GM23338 (cell line): ENCODE results near the gene FERMT3.

Experiments
- CTCF ChIP-seq, 2 experiments: fragments of 200-600 bp in 1 of 2; sonication (generic) in 1 of 2; conservative IDR thresholded peaks; 2 replicates each; pipeline versions ENCODE4 v1.5.1 to v1.6.1; 2016 to 2017; ENCODE audit warnings: antibody characterized with exemption in 2 of 2, low read depth in 2 of 2, mild to moderate bottlenecking in 2 of 2, moderate library complexity in 1 of 2
- EZH2 ChIP-seq: fragments of 200-600 bp; sonication (generic); IDR thresholded peaks from one replicate; pipeline ENCODE4 v1.8.0; 2017; ENCODE audit warnings: antibody characterized with exemption, mild to moderate bottlenecking, low read depth; ENCODE audit not compliant: unreplicated experiment
- JUNB ChIP-seq: IDR thresholded peaks from one replicate; pipeline ENCODE4 v1.6.1; 2016; ENCODE audit warnings: antibody characterized with exemption; ENCODE audit not compliant: unreplicated experiment
- POLR2AphosphoS5 ChIP-seq: IDR thresholded peaks from 2 replicates; pipeline ENCODE4 v1.6.1; 2016; ENCODE audit warnings: antibody characterized with exemption, low read depth
- ZNF462 ChIP-seq: fragments of 250-450 bp; sonication (Bioruptor Pico); IDR thresholded peaks from 2 replicates; pipeline ENCODE4 v1.5.0; 2020; ENCODE audit warnings: mild to moderate bottlenecking, moderate library complexity

GRCh38 chr11:64209563-64209843, 3.0 kb downstream of the FERMT3 start:
- TF ChIP-seq CTCF (conservative IDR thresholded peaks at IDR 0.05; ENCODE audit: low read depth in 2 of 2) = no peak
- no peak for TF ChIP-seq POLR2AphosphoS5
- TF ChIP-seq JUNB = no peak
- TF ChIP-seq ZNF462 (CRISPR knock-in tag) = no peak
- no peak for TF ChIP-seq EZH2
